ENCODE results near the gene SIX6. TPM values are rescaled to one million over a fixed set of nuclear protein-coding genes. Genes with fewer than 3 reads are reported as not detected.

SIX6 gene
- total RNA-seq, 1 experiment from 2014 or later: not detected

DNA sequence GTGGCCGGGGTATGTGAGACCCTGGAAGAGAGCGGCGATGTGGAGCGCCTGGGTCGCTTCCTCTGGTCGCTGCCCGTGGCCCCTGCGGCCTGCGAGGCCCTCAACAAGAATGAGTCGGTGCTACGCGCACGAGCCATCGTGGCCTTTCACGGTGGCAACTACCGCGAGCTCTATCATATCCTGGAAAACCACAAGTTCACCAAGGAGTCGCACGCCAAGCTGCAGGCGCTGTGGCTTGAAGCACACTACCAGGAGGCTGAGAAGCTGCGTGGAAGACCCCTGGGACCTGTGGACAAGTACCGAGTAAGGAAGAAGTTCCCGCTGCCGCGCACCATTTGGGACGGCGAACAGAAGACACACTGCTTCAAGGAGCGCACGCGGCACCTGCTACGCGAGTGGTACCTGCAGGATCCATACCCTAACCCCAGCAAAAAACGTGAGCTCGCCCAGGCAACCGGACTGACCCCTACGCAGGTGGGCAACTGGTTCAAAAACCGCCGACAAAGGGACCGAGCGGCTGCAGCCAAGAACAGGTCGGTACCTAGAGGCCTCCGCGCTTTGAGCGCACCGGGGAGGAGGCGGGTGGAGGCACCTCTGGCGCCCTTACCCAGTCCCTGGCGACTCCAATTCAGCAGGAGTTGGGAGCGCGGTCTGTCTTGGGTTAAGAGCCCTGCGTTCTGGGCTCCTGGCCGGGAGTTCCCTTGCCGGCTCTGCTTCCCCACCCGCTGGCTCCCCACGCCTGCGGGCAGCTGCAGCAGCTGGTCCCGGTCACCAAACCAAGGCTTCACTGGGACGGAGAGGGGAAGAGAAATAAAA lies 700 bp downstream of the SIX6 start:
- no TSS peak for BruUV-seq (replicated peaks)
- no peak for DNase-seq

DNA sequence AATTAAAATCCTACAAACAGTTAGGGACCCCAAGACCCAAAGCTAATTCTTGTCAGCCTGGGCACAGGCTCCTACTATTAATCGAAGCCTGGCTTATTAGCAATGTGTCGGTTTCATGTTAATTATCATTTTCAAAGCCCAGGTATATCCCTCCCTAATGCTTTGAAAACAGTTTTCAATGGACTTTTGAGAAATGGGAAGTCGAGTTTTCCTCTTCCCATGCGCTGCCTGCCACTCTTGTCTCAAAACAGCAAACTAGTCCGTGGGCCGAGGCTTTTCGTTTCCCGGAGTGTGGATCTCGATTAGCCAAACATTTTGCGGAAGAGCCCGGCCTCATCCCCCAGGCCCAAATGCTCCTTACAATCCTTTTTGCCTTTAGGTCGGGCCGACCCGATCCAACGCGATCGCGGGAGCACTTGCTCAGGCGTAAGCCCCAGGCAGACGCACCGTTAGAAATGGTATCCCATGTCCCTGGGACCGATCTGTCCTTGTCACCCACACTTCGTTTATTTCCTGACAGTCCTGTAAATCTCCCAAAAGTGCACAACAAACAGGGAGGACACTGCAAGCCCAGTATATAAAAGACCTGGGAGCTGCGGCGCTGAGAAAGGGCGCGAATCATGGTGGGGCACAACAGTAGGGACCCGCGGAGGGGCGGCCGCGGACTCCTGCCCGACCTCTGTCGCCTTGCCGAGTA lies 1.5 kb downstream of the SIX6 start:
- Histone ChIP-seq H3K36me3 (ENCODE audit: control insufficient read depth, insufficient read depth, low read length) (no peaks in the 10 kb centered on the region), H3K4me3 (ENCODE audit: low read depth, low read length) (no peak overlapping the region), H3K27me3 (replicated peaks; ENCODE audit: control insufficient read depth, insufficient read depth, low read length) (no peaks in the 10 kb centered on the region; the same call in 1 of the 2 replicates), H3K4me1 (no peaks in the 10 kb centered on the region), H3K9me3 (no peaks in the 10 kb centered on the region)
- Mint-ChIP-seq H3K36me3 (ENCODE audit: insufficient read depth, unreplicated experiment) (no peaks in the 10 kb centered on the region), H3K4me1 (ENCODE audit: low read depth, unreplicated experiment) (no peaks in the 10 kb centered on the region), H3K27ac (ENCODE audit: unreplicated experiment) (no peak overlapping the region), H3K27me3 (ENCODE audit: insufficient read depth, unreplicated experiment) (peaks cover 10% of the 10 kb centered on the region), H3K9me3 (ENCODE audit: unreplicated experiment) (no peaks in the 10 kb centered on the region), H3K4me3 (ENCODE audit: unreplicated experiment) (no peak overlapping the region)
- intact Hi-C loops (cut with micrococcal nuclease; ENCODE audit: unreplicated experiment): no loop called here
- BruUV-seq (replicated peaks): no TSS peak
- no peak for DNase-seq
- POLR2A ChIA-PET: no interaction called here
- CTCF ChIA-PET: no interaction called here
- TF ChIP-seq, protein P1, sequence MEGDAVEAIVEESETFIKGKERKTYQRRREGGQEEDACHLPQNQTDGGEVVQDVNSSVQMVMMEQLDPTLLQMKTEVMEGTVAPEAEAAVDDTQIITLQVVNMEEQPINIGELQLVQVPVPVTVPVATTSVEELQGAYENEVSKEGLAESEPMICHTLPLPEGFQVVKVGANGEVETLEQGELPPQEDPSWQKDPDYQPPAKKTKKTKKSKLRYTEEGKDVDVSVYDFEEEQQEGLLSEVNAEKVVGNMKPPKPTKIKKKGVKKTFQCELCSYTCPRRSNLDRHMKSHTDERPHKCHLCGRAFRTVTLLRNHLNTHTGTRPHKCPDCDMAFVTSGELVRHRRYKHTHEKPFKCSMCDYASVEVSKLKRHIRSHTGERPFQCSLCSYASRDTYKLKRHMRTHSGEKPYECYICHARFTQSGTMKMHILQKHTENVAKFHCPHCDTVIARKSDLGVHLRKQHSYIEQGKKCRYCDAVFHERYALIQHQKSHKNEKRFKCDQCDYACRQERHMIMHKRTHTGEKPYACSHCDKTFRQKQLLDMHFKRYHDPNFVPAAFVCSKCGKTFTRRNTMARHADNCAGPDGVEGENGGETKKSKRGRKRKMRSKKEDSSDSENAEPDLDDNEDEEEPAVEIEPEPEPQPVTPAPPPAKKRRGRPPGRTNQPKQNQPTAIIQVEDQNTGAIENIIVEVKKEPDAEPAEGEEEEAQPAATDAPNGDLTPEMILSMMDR (IDR thresholded peaks at IDR 0.05; ENCODE audit: insufficient read depth in 1 of 2, low read depth in 1 of 2, low read length in 1 of 2, severe bottlenecking in 1 of 2, unreplicated experiment in 1 of 2): no peak

More for the DNA sequence above, 700 bp downstream of the SIX6 start:
- CTCF ChIA-PET: no interaction called here
- intact Hi-C loops (cut with micrococcal nuclease; ENCODE audit: unreplicated experiment): no loop called here
- H3K36me3 Mint-ChIP-seq (ENCODE audit: insufficient read depth, unreplicated experiment): no peaks in the 10 kb centered on the region
- no peaks in the 10 kb centered on the region for H3K4me1 Mint-ChIP-seq (ENCODE audit: low read depth, unreplicated experiment)
- H3K36me3 ChIP-seq (ENCODE audit: control insufficient read depth, insufficient read depth, low read length): no peaks in the 10 kb centered on the region
- H3K9me3 Mint-ChIP-seq (ENCODE audit: unreplicated experiment): no peaks in the 10 kb centered on the region
- H3K9me3 ChIP-seq: no peaks in the 10 kb centered on the region
- H3K4me3 ChIP-seq (ENCODE audit: low read depth, low read length): no peak overlapping the region
- POLR2A ChIA-PET: no interaction called here
- H3K27me3 ChIP-seq (replicated peaks; ENCODE audit: control insufficient read depth, insufficient read depth, low read length): no peaks in the 10 kb centered on the region; the same call in 1 of the 2 replicates
- H3K4me3 Mint-ChIP-seq (ENCODE audit: unreplicated experiment): no peak overlapping the region
- H3K27ac Mint-ChIP-seq (ENCODE audit: unreplicated experiment): no peak overlapping the region
- H3K4me1 ChIP-seq: no peaks in the 10 kb centered on the region
- TF ChIP-seq, protein P1 (IDR thresholded peaks at IDR 0.05; ENCODE audit: insufficient read depth in 1 of 2, low read depth in 1 of 2, low read length in 1 of 2, severe bottlenecking in 1 of 2, unreplicated experiment in 1 of 2): no peak
- peaks cover 10% of the 10 kb centered on the region for H3K27me3 Mint-ChIP-seq (ENCODE audit: insufficient read depth, unreplicated experiment)

DNA sequence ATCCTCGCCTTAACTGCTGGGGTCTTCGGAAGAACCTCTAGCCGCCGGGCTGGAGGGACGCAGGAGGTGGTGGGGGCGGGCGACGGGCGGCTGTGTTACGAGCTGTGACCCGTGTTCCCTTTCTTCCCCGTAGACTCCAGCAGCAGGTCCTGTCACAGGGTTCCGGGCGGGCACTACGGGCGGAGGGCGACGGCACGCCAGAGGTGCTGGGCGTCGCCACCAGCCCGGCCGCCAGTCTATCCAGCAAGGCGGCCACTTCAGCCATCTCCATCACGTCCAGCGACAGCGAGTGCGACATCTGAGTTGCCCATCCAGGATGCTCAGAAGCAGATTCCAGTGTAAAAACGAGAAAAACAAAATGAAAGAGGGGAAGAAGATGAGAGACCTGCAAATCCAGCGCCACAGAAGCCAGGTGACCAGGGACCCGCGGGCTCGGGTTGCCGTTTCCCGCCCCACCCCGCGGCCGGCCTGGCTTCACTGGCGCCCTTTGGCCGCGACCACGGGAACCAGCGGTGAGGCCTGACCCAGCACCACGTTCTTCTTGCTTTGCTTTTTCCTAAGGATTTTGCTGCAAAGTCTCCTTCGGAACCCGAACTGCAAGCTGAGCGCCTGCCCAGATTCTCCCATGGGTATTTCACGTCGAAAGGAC lies 2.1 kb downstream of the SIX6 start:
- no TSS peak for BruUV-seq (replicated peaks)
- Mint-ChIP-seq H3K27me3 (ENCODE audit: insufficient read depth, unreplicated experiment) (peaks cover 6% of the 10 kb centered on the region), H3K9me3 (ENCODE audit: unreplicated experiment) (no peaks in the 10 kb centered on the region), H3K4me1 (ENCODE audit: low read depth, unreplicated experiment) (no peaks in the 10 kb centered on the region), H3K27ac (ENCODE audit: unreplicated experiment) (no peak overlapping the region), H3K36me3 (ENCODE audit: insufficient read depth, unreplicated experiment) (no peaks in the 10 kb centered on the region), H3K4me3 (ENCODE audit: unreplicated experiment) (no peak overlapping the region)
- Histone ChIP-seq H3K27me3 (replicated peaks; ENCODE audit: control insufficient read depth, insufficient read depth, low read length) (no peaks in the 10 kb centered on the region), H3K4me3 (ENCODE audit: low read depth, low read length) (no peak overlapping the region), H3K36me3 (ENCODE audit: control insufficient read depth, insufficient read depth, low read length) (no peaks in the 10 kb centered on the region), H3K9me3 (no peaks in the 10 kb centered on the region), H3K4me1 (no peaks in the 10 kb centered on the region)
- DNase-seq: no peak
- POLR2A ChIA-PET: no interaction called here
- CTCF ChIA-PET: no interaction called here
- TF ChIP-seq, protein P1 (IDR thresholded peaks at IDR 0.05; ENCODE audit: insufficient read depth in 1 of 2, low read depth in 1 of 2, low read length in 1 of 2, severe bottlenecking in 1 of 2, unreplicated experiment in 1 of 2): no peak
- intact Hi-C loops (cut with micrococcal nuclease; ENCODE audit: unreplicated experiment): no loop called here
